ENCODE data around the gene CCNA2. TPM values are rescaled to one million over a fixed set of nuclear protein-coding genes. Genes with fewer than 3 reads are reported as not detected.

CCNA2 gene
- total and polyA plus RNA-seq, 9 of the 15 experiments (the other 6 are each of a cell fraction or from before 2014, with no cell fraction given) = 37.1 to 197 (median 154) TPM

- TF ChIP-seq NEUROD1 (IDR thresholded peaks at IDR 0.05; ENCODE audit: borderline replicate concordance, low read depth, low read length, partially characterized antibody) (peak; percentile 29), ZNF277 (CRISPR knock-in tag; IDR thresholded peaks at IDR 0.05; ENCODE audit: borderline replicate concordance) (no peak), MCM3 (IDR thresholded peaks at IDR 0.05) (no peak), TCF3 (CRISPR knock-in tag; IDR thresholded peaks at IDR 0.05) (peak; percentile 98), ZNF41 (CRISPR knock-in tag; conservative IDR thresholded peaks at IDR 0.05) (no peak), BCOR (IDR thresholded peaks at IDR 0.05) (peak; percentile 89), RAD51 (IDR thresholded peaks at IDR 0.05; ENCODE audit: borderline replicate concordance, low read depth) (no peak), ATF1 (CRISPR knock-in tag; IDR thresholded peaks at IDR 0.05) (no peak), ATF1 (tag; IDR thresholded peaks at IDR 0.05) (peak; percentile 44), ZEB2 (IDR thresholded peaks at IDR 0.05) (peak; percentile 16; the same call in 1 of the 2 replicates), MTA2 (IDR thresholded peaks at IDR 0.05; ENCODE audit: low read depth) (peak; percentile 97), KDM1A (IDR thresholded peaks at IDR 0.05) (peak; percentile 98), TCF7L2 (IDR thresholded peaks at IDR 0.05; ENCODE audit: low read depth, low read length) (no peak), DLX4 (CRISPR knock-in tag; IDR thresholded peaks at IDR 0.05) (no peak), GATA2 (CRISPR knock-in tag; IDR thresholded peaks at IDR 0.05) (peak; percentile 93), GMEB1 (CRISPR knock-in tag; IDR thresholded peaks at IDR 0.05) (0 out of 2 replicates have a peak, but pooled peaks have one; percentile 15), NUFIP1 (IDR thresholded peaks at IDR 0.05; ENCODE audit: partially characterized antibody) (peak; percentile 51), HNRNPH1 (optimal IDR thresholded peaks at IDR 0.05; ENCODE audit: low read depth, low read length) (no peak), SFPQ (IDR thresholded peaks at IDR 0.05; ENCODE audit: low read depth, low read length) (no peak), CXXC5 (CRISPR knock-in tag; IDR thresholded peaks at IDR 0.05) (peak; percentile 66), ZNF764 (CRISPR knock-in tag; IDR thresholded peaks at IDR 0.05; ENCODE audit: low read depth) (no peak), STAT5A (IDR thresholded peaks at IDR 0.05; ENCODE audit: borderline replicate concordance, low read length) (peak; percentile 96), ZSCAN32 (CRISPR knock-in tag; IDR thresholded peaks at IDR 0.05) (no peak), ZNF561 (CRISPR knock-in tag; conservative IDR thresholded peaks at IDR 0.05) (no peak)
Measured at GRCh38 chr4:121794505-121795188, 29.0 kb downstream of the CCNA2 start (continued).

Data from K562 (cell line).